Activated CD8-positive, alpha-beta T cell treated with anti-CD3 and anti-CD28 coated beads for 36 hours (primary cell): ENCODE data around the gene SEMA6C. TPM values are rescaled to one million over a fixed set of nuclear protein-coding genes. Genes with fewer than 3 reads are reported as not detected.

Source experiments
- ATAC-seq: fragments of 200-7000 bp; cut with Tn5 transposase; one replicate; pipeline ENCODE4 v1.10.0; 2021; ENCODE audit warnings: mild to moderate bottlenecking, moderate library complexity
- CTCF ChIA-PET: fragments of 350-600 bp; sonication (Branson Sonifier 250); formaldehyde crosslinking; loops from one replicate; lab custom pipeline; 2021; ENCODE audit warnings: antibody characterized with exemption; lab: Charles Lee
- POLR2A ChIA-PET: fragments of 350-600 bp; sonication (Branson Sonifier 250); formaldehyde crosslinking; loops from one replicate; lab custom pipeline; 2021; ENCODE audit warnings: antibody characterized with exemption; lab: Charles Lee
- DNase-seq: peaks from one replicate; pipeline ENCODE4 v3.0.0-alpha.2; 2020
- H3K27ac Mint-ChIP-seq: one replicate; pipeline ENCODE4 v1.8.0; 2021; ENCODE audit warnings: mild to moderate bottlenecking, mixed read lengths
- H3K27me3 Mint-ChIP-seq: one replicate; pipeline ENCODE4 v1.8.0; 2021; ENCODE audit warnings: mixed read lengths
- H3K36me3 Mint-ChIP-seq: one replicate; pipeline ENCODE4 v1.8.0; 2021; ENCODE audit warnings: low read depth, mixed read lengths
- H3K4me1 Mint-ChIP-seq: one replicate; pipeline ENCODE4 v1.8.0; 2021; ENCODE audit warnings: low read depth, mixed read lengths
- H3K4me3 Mint-ChIP-seq: one replicate; pipeline ENCODE4 v1.8.0; 2021; ENCODE audit warnings: mild to moderate bottlenecking, moderate library complexity, mixed read lengths
- H3K9me3 Mint-ChIP-seq: one replicate; pipeline ENCODE4 v1.8.0; 2021; ENCODE audit warnings: mixed read lengths
- CTCF ChIP-seq: fragments of 200-600 bp; IDR thresholded peaks from one replicate; pipeline ENCODE4 v1.8.0; 2022; ENCODE audit warnings: antibody characterized with exemption, mild to moderate bottlenecking
- intact Hi-C: fragments of 100-400 bp; cut with micrococcal nuclease; formaldehyde crosslinking; loops from one replicate; pipeline ENCODE4 v1.10.0; 2022
- total RNA-seq, 2 experiments: library from RNA; stranded (reverse); gene quantifications; one replicate each; pipeline ENCODE4 v1.2.3, GENCODE V29; 2021

Gene SEMA6C
- total RNA-seq, 2 experiments from 2014 or later: 3.4 to 3.7 TPM

GRCh38 chr1:151164732-151165280, 18.4 kb upstream of the SEMA6C start:
- Mint-ChIP-seq H3K27ac (peak overlapping the region; percentile 94), H3K4me1 (peaks cover 57% of the 10 kb centered on the region), H3K9me3 (no peaks in the 10 kb centered on the region), H3K36me3 (peaks cover 53% of the 10 kb centered on the region), H3K27me3 (no peaks in the 10 kb centered on the region), H3K4me3 (peak overlapping the region; percentile 91)
- no peak for DNase-seq
- ChIA-PET CTCF (interaction anchor here (0.9 to 2.4 kb wide), 2 partner anchors 8 to 65 kb away, joined by 6 to 7 read pairs; partner anchors contain the start of gene TNFAIP8L2), POLR2A (interaction anchor here (0.9 to 3.3 kb wide), 4 partner anchors 7 to 141 kb away, joined by 3 to 25 read pairs (median 12); partner anchors contain the start of genes TNFAIP8L2 and VPS72)
- ATAC-seq: no peak
- TF ChIP-seq CTCF: no peak
- intact Hi-C loops: loop anchor here (1.0 kb wide), 1 partner anchor 9 kb away; the partner anchor contains the start of gene TNFAIP8L2

- H3K9me3 Mint-ChIP-seq: no peaks in the 10 kb centered on the region
- ChIA-PET CTCF (interaction anchor here (0.7 to 9.7 kb wide), 6 partner anchors 11 to 135 kb away, joined by 3 to 298 read pairs (median 4); no protein-coding TSS in a partner anchor), POLR2A (interaction anchor here (0.6 to 1.5 kb wide), 5 partner anchors 24 to 167 kb away, joined by 3 to 5 read pairs (median 3); partner anchors contain the start of genes CDC42SE1 and MLLT11)
- no peak for TF ChIP-seq CTCF
- no peaks in the 10 kb centered on the region for H3K27me3 Mint-ChIP-seq
- H3K36me3 Mint-ChIP-seq: peaks cover 57% of the 10 kb centered on the region
- H3K4me1 Mint-ChIP-seq: peaks cover 60% of the 10 kb centered on the region
- intact Hi-C loops: loop anchor here (5.0 kb wide), 1 partner anchor 152 kb away; the partner anchor contains the start of genes MINDY1 and PRUNE1
- H3K4me3 Mint-ChIP-seq: peak overlapping the region; percentile 97
- peak overlapping the region; percentile 98 for H3K27ac Mint-ChIP-seq
- DNase-seq: no peak
- ATAC-seq: no peak
Measured at GRCh38 chr1:151159373-151159772, 12.9 kb upstream of the SEMA6C start.

- no peak for ATAC-seq
- POLR2A ChIA-PET: interaction anchor here (0.6 to 2.9 kb wide), 10 partner anchors 7 to 168 kb away, joined by 3 to 21 read pairs (median 4); partner anchors contain the start of genes CDC42SE1, GABPB2, LYSMD1 and MLLT11
- peak overlapping the region; percentile 98 for H3K27ac Mint-ChIP-seq
- no peaks in the 10 kb centered on the region for H3K27me3 Mint-ChIP-seq
- H3K4me3 Mint-ChIP-seq: peak overlapping the region; percentile 97
- DNase-seq: peak; percentile 55
- intact Hi-C loops: loop anchor here (5.0 kb wide), 1 partner anchor 152 kb away; the partner anchor contains the start of genes MINDY1 and PRUNE1
- peaks cover 56% of the 10 kb centered on the region for H3K4me1 Mint-ChIP-seq
- no peaks in the 10 kb centered on the region for H3K9me3 Mint-ChIP-seq
- H3K36me3 Mint-ChIP-seq: peaks cover 53% of the 10 kb centered on the region
- no peak for TF ChIP-seq CTCF
- CTCF ChIA-PET: interaction anchor here (0.7 to 9.7 kb wide), 8 partner anchors 10 to 134 kb away, joined by 3 to 298 read pairs (median 4); partner anchors contain the start of gene GABPB2
Measured at GRCh38 chr1:151158751-151159251, 12.4 kb upstream of the SEMA6C start.

- CTCF ChIA-PET: interaction anchor here (0.7 to 9.7 kb wide), 6 partner anchors 9 to 134 kb away, joined by 3 to 298 read pairs (median 8); partner anchors contain the start of genes GABPB2 and SCNM1
- Mint-ChIP-seq H3K27me3 (no peaks in the 10 kb centered on the region), H3K9me3 (no peaks in the 10 kb centered on the region), H3K27ac (peak overlapping the region; percentile 98), H3K4me1 (peaks cover 56% of the 10 kb centered on the region), H3K36me3 (peaks cover 51% of the 10 kb centered on the region), H3K4me3 (peak overlapping the region; percentile 97)
- POLR2A ChIA-PET: interaction anchor here (0.6 to 3.9 kb wide), 9 partner anchors 8 to 98 kb away, joined by 3 to 21 read pairs (median 5); partner anchors contain the start of genes CDC42SE1, GABPB2, LYSMD1 and MLLT11
- intact Hi-C loops: loop anchor here (5.0 kb wide), 1 partner anchor 151 kb away; the partner anchor contains the start of genes MINDY1 and PRUNE1
- DNase-seq: peak; percentile 88
- TF ChIP-seq CTCF: no peak
- ATAC-seq: peak; percentile 21
Measured at GRCh38 chr1:151158326-151158725, 11.9 kb upstream of the SEMA6C start.
